GM21390 (cell line): ENCODE measurements around the gene CIAO3.
"Not testable (repeated sequence)": the region's sequence is repeated elsewhere in the genome, so short reads cannot be mapped to it uniquely, and the experiment has no call there.

Experiments used
- ATAC-seq: cut with Tn5 transposase; IDR thresholded peaks from one replicate; pipeline ENCODE4 v1.9.1; 2021; ENCODE audit not compliant: unreplicated experiment

CIAO3 gene

GRCh38 chr16:776298-776697 lies 35.5 kb upstream of the CIAO3 start:
- not testable (repeated sequence) for ATAC-seq

GRCh38 chr16:775236-775796 lies 34.5 kb upstream of the CIAO3 start:
- no peak for ATAC-seq

- ATAC-seq: no peak
These were observed 33.5 kb upstream of the CIAO3 start for GRCh38 chr16:774086-775001.

- no peak for ATAC-seq
These were observed 32.2 kb upstream of the CIAO3 start for GRCh38 chr16:772959-773358.

GRCh38 chr16:770411-770810 lies 29.6 kb upstream of the CIAO3 start:
- ATAC-seq: no peak

GRCh38 chr16:769934-770333 lies 29.1 kb upstream of the CIAO3 start:
- ATAC-seq: no peak

- ATAC-seq: no peak
These were observed 28.5 kb upstream of the CIAO3 start for GRCh38 chr16:769184-769784.

GRCh38 chr16:768428-768827 lies 27.6 kb upstream of the CIAO3 start:
- no peak for ATAC-seq

GRCh38 chr16:767743-768235 lies 27.0 kb upstream of the CIAO3 start:
- ATAC-seq: no peak

GRCh38 chr16:766820-767640 lies 26.2 kb upstream of the CIAO3 start:
- ATAC-seq: no peak

- ATAC-seq: no peak
These were observed 25.4 kb upstream of the CIAO3 start for GRCh38 chr16:766008-766819.

GRCh38 chr16:765488-765865 lies 24.7 kb upstream of the CIAO3 start:
- no peak for ATAC-seq

- ATAC-seq: no peak
These were observed 24.2 kb upstream of the CIAO3 start for GRCh38 chr16:764848-765487.

GRCh38 chr16:764184-764750 lies 23.5 kb upstream of the CIAO3 start:
- no peak for ATAC-seq

- no peak for ATAC-seq
These were observed 22.8 kb upstream of the CIAO3 start for GRCh38 chr16:763369-764183.

- ATAC-seq: no peak
These were observed 21.9 kb upstream of the CIAO3 start for GRCh38 chr16:762595-763268.

GRCh38 chr16:761625-762513 lies 21.1 kb upstream of the CIAO3 start:
- ATAC-seq: no peak
